Progenitor cell of endocrine pancreas (in vitro differentiated cells): ENCODE measurements around the gene MAD2L1. TPM values are rescaled to one million over a fixed set of nuclear protein-coding genes. Genes with fewer than 3 reads are reported as not detected.
A peak's percentile ranks its signal among the peaks of the same experiment; 100 is the strongest.
"Not testable (repeated sequence)": the region's sequence is repeated elsewhere in the genome, so short reads cannot be mapped to it uniquely, and the experiment has no call there.

Source experiments
- DNase-seq: peaks from one replicate; pipeline ENCODE4 v3.0.0; 2021; ENCODE audit warnings: low spot score; ENCODE audit not compliant: unreplicated experiment
- H3K27ac Mint-ChIP-seq: 2 replicates; pipeline ENCODE4 v1.8.0; 2021; ENCODE audit warnings: mild to moderate bottlenecking, moderate library complexity, mixed read lengths
- H3K27me3 Mint-ChIP-seq: 2 replicates; pipeline ENCODE4 v1.8.0; 2021; ENCODE audit warnings: mixed read lengths
- H3K36me3 Mint-ChIP-seq: 2 replicates; pipeline ENCODE4 v1.8.0; 2022; ENCODE audit warnings: mixed read lengths; ENCODE audit not compliant: insufficient read depth
- H3K4me1 Mint-ChIP-seq: 2 replicates; pipeline ENCODE4 v1.8.0; 2021; ENCODE audit warnings: low read depth, mixed read lengths
- H3K4me3 Mint-ChIP-seq: 2 replicates; pipeline ENCODE4 v1.8.0; 2021; ENCODE audit warnings: low read depth, mild to moderate bottlenecking, moderate library complexity, mixed read lengths
- H3K9me3 Mint-ChIP-seq: 2 replicates; pipeline ENCODE4 v1.8.0; 2021; ENCODE audit warnings: low read depth, mixed read lengths
- total RNA-seq: library from RNA; stranded (reverse); gene quantifications from 2 replicates; pipeline ENCODE4 v1.2.1, GENCODE V29; 2021
- TF ChIP-seq, protein P1 (sequence below): fragments of 200-600 bp; sonication (generic); IDR thresholded peaks from one replicate; pipeline ENCODE4 v1.5.0; 2021; ENCODE audit warnings: antibody characterized with exemption, mild to moderate bottlenecking; ENCODE audit not compliant: unreplicated experiment

Gene MAD2L1
- total RNA-seq, 1 donor from 2014 or later, result 28.1 TPM

DNA sequence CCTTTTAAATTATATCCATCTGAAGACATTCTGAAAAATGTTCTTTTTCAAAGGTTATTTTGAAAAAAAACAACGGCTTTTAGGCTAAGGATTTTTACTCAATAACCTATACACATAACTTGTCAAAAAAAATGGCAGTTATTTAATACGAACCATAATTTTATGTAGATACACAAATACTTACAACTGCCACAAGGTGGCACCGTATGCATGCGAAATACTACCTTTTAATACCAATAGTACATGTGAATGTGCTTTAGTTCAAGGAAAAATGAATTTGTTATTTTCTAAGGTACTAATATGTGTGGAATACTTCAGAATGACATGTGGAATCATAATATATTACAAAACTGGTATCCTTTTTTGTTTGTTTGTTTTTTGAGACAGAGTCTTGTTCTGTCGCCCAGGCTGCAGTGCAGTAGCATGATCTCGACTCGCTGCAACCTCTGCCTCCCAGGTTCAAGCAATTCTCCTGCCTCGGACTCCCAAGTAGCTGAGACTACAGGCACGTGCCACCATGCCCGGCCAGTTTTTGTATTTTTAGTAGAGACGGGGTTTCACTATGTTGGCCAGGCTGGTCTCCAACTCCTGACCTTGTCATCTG lies 4.6 kb upstream of the MAD2L1 start:
- no peaks in the 10 kb centered on the region for H3K9me3 Mint-ChIP-seq
- DNase-seq, result no peak
- no peak overlapping the region for H3K27ac Mint-ChIP-seq
- no peak overlapping the region for H3K4me3 Mint-ChIP-seq
- TF ChIP-seq, protein P1, sequence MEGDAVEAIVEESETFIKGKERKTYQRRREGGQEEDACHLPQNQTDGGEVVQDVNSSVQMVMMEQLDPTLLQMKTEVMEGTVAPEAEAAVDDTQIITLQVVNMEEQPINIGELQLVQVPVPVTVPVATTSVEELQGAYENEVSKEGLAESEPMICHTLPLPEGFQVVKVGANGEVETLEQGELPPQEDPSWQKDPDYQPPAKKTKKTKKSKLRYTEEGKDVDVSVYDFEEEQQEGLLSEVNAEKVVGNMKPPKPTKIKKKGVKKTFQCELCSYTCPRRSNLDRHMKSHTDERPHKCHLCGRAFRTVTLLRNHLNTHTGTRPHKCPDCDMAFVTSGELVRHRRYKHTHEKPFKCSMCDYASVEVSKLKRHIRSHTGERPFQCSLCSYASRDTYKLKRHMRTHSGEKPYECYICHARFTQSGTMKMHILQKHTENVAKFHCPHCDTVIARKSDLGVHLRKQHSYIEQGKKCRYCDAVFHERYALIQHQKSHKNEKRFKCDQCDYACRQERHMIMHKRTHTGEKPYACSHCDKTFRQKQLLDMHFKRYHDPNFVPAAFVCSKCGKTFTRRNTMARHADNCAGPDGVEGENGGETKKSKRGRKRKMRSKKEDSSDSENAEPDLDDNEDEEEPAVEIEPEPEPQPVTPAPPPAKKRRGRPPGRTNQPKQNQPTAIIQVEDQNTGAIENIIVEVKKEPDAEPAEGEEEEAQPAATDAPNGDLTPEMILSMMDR, result peak; percentile 75
- no peaks in the 10 kb centered on the region for H3K27me3 Mint-ChIP-seq
- H3K4me1 Mint-ChIP-seq, result peaks cover 14% of the 10 kb centered on the region
- H3K36me3 Mint-ChIP-seq, result no peaks in the 10 kb centered on the region

DNA sequence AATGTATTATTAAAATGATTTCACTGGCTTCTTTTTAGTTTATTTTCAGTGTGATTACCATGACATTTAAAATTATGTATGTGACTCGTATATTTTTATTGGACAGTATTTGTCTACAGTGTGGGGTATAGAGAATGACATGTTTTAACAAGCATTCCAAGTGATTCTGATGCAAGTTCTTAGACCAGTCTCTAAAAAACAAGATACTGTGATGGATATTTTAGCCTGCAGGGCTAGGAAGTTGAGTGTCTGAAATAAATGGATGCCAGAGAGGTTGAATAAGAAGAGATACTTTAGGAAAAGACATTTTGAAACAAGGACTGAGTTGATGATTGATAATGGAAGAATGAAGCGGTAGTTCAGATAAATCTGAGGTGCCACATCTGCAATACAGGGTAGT lies 3.5 kb upstream of the MAD2L1 start:
- Mint-ChIP-seq H3K4me3 (no peak overlapping the region), H3K36me3 (no peaks in the 10 kb centered on the region), H3K27ac (no peak overlapping the region), H3K27me3 (no peaks in the 10 kb centered on the region), H3K9me3 (no peaks in the 10 kb centered on the region), H3K4me1 (peaks cover 20% of the 10 kb centered on the region)
- TF ChIP-seq, protein P1, result no peak
- DNase-seq, result no peak

DNA sequence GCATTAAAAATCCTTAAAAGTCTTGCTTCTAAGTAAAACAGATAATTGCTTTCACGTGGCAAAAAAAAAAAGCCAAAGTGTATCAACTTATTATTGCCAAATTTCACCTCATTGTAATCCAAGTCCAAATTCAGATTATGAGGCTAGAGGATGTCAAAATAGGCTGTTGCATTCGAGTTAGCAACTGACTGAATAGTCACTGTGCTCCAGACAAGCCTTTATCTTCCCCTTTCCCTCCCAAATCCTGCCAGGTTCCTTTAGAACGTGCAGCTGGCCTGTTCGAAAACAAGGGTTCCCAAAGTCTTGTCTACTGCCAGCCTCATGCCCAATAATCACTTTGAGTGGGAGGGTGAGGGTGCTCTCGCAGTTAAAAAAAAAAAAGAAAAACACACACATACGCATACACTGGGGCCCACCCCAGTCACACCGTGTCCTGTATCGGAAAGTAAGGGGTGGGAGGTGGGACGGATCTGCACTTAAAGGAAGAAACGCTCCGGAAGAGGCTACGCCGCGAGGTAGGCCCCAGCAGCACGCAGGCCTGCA lies 603 bp downstream of the MAD2L1 start:
- Mint-ChIP-seq H3K9me3 (no peaks in the 10 kb centered on the region), H3K4me3 (peak overlapping the region; percentile 97), H3K4me1 (peaks cover 32% of the 10 kb centered on the region), H3K36me3 (peaks cover 2% of the 10 kb centered on the region), H3K27ac (peak overlapping the region; percentile 99), H3K27me3 (no peaks in the 10 kb centered on the region)
- TF ChIP-seq, protein P1, result no peak
- DNase-seq, result no peak

DNA sequence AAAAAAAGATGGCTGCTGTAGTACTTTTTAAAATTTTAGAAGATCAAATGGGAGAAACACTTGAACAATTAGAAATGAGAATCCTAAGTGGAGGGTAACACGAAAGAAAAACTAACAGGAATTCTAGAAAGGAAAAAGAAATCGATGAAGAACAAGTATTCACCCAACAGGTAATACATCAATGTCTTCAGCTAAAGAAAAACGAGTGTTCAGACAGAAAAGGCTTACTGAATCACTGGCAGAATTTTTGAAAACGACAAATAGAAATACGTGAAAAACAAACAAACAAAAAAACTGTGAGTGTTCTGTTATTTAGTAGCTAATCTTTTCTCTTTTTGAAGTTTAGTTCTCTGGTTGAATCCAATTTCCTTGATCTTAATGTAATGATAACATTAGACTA lies 1.8 kb downstream of the MAD2L1 start:
- peak overlapping the region; percentile 97 for H3K4me3 Mint-ChIP-seq
- no peaks in the 10 kb centered on the region for H3K9me3 Mint-ChIP-seq
- peaks cover 3% of the 10 kb centered on the region for H3K36me3 Mint-ChIP-seq
- H3K27me3 Mint-ChIP-seq, result no peaks in the 10 kb centered on the region
- peaks cover 32% of the 10 kb centered on the region for H3K4me1 Mint-ChIP-seq
- TF ChIP-seq, protein P1, result no peak
- peak overlapping the region; percentile 79 for H3K27ac Mint-ChIP-seq
- no peak for DNase-seq

DNA sequence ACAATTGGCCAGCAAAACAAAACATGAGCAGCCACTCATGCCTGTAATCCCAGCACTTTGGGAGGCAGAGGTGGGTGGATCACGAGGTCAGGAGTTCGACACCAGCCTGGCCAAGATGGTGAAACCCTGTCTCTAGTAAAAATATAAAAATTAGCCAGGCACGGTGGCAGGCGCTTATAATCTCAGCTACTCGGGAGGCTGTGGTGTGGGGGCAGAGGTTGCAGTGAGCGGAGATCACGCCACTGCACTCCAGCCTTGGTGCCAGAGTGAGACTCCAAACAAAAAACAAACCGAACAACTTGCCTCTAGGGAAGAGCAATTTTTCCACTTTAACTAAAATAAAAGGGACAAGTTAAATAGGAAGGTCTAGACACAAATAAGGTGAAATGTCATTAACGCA lies 2.9 kb downstream of the MAD2L1 start:
- H3K9me3 Mint-ChIP-seq, H3K27me3 Mint-ChIP-seq, H3K4me3 Mint-ChIP-seq, H3K36me3 Mint-ChIP-seq, H3K27ac Mint-ChIP-seq, DNase-seq: not testable (repeated sequence)
- H3K4me1 Mint-ChIP-seq, result peaks cover 30% of the 10 kb centered on the region

DNA sequence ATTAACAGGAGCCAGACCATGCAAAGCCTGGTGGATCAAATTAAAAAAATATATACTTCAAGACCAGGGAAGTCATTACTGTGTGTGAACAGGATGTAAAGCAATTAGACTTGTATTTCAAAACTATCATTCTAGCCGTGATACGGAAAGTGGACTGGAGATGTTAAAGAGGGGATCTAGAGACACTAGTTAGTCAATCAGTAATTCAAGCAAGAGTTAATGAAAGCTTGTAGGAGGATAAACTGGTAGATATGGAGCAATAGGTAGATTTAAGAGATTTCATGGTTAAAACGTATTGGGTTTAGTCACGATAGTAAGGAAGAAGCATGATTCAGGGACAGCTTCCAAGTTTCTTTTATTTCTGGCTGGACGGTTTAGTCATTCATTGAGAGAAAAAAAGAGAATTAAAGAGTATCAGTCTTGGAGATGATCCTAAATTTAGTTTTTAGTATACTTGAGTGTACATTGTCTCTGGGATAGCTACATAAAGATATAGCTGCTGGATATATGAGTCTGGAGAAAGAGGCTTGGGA lies 3.9 kb downstream of the MAD2L1 start:
- TF ChIP-seq, protein P1, result no peak
- peaks cover 27% of the 10 kb centered on the region for H3K4me1 Mint-ChIP-seq
- no peaks in the 10 kb centered on the region for H3K27me3 Mint-ChIP-seq
- no peak for DNase-seq
- no peak overlapping the region for H3K4me3 Mint-ChIP-seq
- H3K27ac Mint-ChIP-seq, result peak overlapping the region; percentile 17
- peaks cover 3% of the 10 kb centered on the region for H3K36me3 Mint-ChIP-seq
- no peaks in the 10 kb centered on the region for H3K9me3 Mint-ChIP-seq
